HG03045 (cell line): ENCODE results near the gene LRRC4B.

ENCODE experiments used
- ATAC-seq: cut with Tn5 transposase; IDR thresholded peaks from one replicate; pipeline ENCODE4 v1.9.1; 2021; ENCODE audit warnings: mild to moderate bottlenecking, moderate library complexity; ENCODE audit not compliant: unreplicated experiment

The LRRC4B gene

DNA sequence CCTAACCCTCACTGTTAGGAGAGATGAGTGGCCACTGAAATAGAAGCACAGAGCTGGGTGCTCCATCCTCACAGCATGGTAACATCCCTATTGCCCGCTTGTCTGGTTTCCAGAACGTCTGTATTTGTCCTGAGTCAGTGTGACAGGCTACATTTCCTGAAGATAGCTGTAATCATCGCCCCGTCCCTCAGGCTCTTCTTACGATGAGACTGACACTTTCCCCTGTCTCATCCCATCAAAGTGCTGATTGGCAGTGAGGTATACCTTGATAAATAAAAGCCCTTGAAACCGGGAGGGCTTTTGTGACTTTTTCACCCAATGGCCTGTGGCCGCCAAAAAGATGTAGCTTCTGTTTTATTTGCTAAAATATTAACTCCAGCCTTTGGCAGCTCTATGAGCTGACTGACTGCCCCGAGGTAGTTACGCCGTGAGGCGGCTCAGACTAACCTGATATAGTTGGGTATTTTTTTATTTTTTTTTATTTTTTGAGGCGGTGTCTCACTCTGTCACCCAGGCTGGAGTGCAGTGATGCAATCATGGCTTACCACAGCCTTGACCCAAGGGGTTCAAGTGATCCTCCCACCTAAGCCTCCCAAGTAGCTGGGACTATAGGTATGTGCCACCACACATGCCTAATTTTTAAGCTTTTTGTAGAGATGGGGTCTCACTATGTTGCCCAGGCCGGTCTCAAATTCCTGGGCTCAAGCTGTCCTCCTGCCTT is 5.7 kb upstream of the LRRC4B start:
- no peak for ATAC-seq

DNA sequence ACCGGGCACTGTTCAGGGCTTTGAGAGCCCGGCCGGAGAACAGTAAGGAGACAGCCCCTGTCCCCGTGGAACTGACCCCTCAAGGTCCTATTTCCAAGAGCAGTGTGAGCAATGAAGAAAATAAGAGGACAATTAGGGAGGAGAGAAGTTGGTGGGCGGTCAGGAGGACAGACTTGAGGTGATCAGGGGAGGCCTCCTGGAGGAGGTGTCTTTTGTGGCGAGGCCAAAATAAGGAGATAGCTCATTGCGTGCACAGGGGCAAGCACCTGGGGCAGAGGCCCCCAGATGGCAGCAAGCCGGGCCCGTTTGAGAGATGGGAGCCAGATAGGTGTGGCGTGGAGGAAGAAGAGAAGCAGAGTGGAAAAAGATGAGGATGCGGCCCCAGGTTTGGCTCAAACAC is 2.8 kb upstream of the LRRC4B start:
- no peak for ATAC-seq

DNA sequence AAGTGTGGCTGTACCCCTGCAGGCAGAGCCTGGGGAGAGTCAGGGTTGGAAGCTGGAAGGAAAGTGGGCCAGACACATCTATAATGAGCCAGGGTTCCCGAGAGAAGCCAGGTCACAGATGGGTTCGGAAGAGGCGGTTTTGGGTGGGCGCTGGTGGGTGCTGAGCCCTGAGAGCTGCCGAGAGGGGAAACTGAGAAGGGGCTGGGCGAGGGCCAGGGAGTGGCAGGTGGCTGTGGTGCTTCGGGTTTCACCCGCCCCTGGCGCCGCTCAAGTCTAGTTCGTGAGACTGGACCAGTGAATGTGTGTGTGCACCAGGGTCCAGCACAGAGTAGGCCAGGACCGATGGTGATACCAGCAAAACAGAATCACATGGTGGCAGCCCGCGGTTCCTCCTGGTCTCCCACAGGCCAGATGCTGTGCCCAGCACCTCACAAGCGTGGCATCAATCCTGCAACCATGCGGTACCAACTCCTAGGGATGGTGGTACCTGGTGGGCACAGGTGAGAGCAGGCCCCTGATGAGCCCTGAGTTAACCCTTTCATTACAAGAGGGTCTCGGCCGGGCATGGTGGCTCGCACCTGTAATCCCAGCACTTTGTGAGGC is 1.8 kb upstream of the LRRC4B start:
- no peak for ATAC-seq

DNA sequence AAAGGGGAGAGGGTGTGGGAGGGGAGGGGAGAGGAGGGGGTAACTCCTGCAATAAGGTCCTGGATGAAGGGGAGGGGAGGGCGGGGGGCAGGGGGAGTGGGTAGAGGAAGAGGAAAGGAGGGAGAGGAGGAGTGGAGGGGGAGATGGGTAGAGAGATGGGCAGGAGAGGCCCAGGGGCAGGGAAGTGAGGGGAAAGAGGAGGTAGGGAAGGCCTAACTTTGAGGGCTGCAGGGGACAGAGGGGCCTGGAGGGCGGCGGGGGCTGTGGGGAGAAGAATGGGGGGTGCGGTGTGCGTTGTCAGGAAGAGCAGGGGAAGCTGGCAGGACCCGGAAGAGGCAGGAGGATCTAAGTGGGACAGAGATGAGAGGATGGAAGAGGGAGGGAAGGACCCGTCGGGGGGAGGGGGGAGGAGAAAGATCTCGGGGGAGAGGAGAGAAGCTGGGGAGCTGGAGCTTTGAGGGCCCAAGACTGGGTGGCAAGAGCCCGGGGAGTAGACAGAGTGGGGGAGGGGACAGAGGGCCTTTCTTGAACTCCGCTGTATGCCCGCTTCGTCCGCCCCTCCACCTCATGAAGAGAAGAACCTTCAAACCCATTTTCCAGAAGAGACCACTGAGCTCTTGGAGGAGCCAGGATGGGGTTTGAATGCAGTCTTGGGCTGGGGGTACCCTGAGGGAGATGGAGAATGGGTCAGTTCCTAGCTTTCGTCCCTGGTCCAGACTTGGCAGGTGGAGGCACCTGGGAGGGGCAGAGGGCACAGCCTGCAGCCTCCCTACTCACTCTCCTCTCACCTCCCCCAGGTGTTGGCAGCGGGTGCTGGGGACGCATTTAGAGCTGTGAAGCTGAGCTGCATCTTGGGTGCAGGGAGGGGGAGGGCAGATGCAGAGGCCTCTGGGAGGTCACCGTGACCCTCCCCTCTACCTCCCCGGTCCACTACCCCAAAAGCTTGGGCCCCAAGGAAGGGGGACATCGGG is 778 bp upstream of the LRRC4B start:
- no peak for ATAC-seq

DNA sequence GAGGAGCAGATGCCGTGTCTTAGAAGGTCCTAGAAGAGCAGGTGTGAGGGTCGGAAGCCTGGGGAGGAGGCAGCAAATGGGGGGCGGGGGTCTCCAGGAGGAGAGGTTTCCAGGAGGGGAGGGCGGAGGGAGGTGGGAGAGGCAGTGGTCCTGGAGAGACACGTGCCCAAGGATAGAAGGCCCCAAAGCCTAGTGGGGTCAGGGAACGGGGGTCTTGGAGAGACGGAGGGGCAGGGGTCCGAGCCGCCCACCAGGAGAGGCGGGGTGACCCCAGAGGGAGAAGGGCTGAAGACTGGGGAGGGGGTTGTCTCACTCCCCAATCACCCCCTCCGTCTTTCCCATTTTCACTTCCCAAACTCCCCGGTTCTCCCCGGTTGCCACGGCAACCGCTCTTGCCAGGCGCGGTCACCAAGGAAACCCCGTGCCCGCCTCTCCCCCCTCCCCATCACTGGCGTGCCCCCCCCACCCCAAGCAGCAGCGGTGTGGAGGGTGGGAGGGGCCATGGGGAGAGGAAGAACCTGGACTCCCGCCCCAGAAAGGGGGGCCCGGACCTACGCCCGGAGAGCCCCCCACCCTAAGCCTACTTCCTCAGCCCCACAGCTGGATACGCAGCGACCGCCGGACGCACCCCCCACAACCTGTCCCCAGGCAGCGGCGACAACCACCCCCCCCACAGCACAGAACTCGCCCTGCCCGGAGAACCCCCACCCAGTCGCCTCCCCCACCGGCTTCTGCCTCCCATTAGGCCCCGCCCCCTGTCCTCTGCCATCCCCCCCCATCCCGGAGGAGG is 988 bp downstream of the LRRC4B start:
- no peak for ATAC-seq

DNA sequence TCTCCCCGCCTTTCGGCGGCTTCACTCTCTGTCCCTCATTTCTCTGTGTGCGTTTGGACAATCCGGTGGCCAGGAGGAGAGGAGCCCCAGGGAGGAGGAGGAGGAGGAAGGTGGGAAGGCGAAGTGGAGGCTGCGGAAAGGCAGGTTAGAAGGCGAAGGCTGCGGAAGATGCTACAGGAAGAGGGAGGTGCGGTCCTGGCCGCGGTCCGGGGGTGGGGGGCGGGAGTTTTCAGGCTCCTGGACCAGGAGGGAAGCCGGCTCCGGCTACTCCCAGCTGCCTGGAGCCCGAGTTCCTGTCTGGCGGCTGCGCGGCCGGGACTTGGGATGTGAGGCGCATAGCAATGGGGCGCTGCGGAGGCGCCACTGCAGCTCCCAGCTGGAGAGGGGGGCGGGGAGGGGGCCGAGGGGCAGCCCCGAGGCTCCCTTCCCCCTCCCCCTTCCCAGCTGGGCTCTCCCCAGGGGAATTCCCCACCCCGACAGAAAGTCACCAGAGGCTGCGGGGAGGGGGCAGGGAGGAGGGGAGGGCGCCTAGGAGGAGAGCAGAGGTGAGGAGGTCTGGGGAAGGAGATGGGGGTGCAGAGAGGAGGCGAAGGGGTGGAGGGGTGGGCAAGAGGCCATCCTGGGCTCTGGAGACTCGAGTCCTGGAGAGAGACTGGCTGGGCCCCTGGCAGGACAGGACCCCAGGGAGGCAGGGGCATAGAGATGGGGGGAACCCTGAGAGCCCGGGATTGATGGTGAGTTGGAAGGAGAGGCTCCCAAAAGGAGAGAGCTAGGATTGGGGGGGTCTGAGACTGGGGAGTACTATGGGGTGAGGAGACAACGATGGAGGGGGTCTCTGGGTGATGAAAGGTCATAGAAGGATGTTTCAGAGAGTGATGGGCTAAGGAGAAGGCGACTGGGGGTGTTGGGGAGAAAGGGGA is 2.0 kb downstream of the LRRC4B start:
- ATAC-seq = no peak

DNA sequence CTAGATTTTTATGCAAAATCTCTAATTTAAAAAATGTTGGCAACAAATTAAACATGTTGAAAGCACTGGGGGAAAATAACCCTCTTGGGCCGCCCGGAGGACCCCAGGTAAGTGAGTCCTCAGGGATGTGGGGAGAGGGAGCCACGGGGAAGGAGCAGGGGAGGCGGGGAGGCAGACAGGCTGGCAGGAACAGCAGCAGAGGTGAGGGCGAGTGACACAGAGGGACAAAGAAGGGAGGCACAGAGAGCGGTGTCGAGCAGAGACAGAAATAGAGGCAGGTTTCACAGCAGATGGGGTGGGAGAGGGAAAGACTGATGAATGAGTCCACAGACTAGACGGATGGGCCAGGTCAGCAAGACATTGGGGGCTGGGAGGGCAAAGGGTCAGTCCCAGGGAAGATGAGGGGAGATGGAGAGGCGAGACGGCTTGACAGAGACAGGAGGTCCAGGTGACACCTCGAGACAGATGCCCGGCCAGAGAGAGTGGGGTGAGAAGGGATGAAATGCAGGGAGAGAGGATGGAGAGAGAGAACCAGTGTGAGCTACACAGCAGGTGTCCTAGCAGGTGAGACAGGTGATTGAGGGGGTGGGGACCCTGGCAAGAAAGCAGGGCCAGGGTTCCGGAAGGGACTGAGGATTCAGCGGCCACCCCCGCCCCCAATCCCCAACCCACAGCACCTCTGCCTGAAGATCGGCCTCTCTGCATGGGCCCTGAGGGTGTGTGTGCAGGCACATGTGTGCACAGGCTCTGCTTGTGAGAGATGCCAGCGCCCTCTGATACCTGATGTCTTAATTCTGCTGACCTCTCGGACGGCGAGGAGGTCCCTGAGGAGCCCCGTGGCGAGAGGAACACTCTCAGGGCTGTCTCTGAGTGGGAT is 3.8 kb downstream of the LRRC4B start:
- no peak for ATAC-seq

- no peak for ATAC-seq
Measured at GRCh38 chr19:50563597-50563996, 4.6 kb downstream of the LRRC4B start.

GRCh38 chr19:50562996-50563395 is 5.2 kb downstream of the LRRC4B start:
- ATAC-seq = no peak

GRCh38 chr19:50562329-50562728 is 5.9 kb downstream of the LRRC4B start:
- ATAC-seq = no peak

- ATAC-seq = no peak
Measured at GRCh38 chr19:50559636-50560035, 8.6 kb downstream of the LRRC4B start.

DNA sequence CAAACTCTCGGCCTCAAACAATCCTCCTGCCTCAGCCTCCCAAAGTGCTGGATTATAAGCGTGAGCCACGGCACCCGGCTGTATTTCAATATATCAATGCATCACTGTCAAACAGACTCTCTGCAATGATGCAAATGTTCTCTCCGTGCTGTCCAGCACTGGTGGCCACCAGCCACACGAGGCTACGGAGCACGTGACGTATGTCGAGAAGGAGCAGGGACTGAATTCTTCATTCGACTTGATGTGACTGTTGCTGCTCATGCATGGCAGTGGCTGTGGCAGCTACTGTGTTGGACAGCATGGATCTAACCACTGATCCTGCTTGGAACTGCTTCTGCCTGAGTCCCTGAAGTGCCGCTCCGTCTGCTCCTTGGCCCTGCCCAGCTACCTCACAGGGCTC is 9.8 kb downstream of the LRRC4B start:
- ATAC-seq = no peak

DNA sequence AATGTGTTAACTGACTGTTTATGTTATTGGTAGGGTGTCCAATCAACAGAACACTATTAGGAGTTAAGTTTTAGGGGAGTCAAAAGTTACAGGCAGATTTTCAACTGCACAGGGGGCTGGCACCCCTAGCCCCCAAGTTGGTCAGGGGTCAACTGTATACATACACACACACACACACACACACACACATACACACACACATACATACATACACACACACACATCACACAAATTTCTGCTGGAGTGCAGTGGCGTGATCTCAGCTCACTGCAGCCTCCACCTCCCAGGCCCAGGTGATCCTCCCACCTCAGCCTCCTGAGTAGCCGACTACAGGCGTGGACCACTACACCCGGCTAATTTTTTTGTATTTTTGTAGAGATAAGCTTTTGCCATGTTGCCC is 10.2 kb downstream of the LRRC4B start:
- no peak for ATAC-seq

DNA sequence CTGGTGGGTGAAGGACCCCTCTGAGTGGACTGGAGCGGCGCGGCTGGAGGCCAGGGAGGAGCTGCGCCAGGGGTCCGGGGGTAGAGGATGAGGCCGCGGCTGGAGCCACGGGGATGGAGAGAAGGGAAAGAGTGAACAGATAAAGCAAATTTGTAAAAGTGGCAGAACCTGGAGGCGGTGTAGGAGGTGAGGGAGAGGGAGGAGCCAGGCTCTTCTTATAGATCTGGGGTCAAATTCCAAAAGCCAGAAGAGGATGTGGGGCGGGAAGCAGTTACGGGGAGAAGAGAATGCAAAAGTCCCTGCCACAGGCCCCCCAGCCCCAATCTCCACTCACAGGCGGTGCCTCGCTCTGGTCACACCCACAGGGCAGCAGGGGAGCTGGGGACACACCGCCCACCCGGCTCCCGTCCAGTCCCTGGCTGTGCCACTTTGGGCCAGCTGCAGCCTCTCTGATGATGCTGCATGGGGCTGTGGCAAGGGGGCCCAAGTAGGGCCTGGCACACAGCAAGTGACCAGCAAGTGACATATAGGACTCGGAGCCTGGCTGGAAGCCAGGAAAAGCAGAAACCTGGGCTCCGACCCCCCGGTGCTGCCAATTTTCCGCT is 11.1 kb downstream of the LRRC4B start:
- no peak for ATAC-seq

DNA sequence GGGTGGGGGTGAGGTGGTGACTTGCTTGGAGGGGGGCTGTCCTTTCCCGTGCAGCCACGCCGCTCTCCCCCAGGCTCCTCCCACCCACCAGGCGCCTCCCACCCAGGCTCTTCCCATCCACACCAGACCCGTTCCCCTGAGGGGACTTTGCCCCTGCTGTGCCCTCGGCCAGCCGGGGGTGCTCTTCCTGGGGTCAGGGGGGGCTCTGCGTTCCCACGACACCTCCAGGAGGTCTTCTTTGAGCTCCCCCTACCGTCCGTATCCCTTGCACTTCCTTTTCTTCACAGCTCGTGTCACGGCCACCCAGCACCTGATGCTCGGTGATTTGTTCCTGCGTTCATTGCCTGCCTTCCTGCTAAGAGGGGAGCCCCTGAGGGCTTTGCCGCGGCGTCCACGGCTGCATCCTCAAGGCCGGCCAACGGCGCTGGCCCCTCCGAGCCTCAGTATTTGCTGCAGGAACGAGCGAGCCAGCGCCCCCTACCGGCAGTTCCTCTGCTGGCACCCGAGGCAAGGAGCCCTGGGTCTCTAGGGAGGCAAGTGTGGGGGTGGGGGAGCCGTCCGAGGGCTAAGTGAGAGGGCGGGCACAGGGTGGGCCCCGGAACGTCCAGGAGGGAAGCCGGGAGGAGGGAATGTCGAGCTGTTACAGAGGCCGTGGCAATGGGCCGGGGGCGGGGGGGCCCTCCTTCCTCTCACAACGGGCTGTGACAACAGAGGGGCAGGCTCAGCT is 11.8 kb downstream of the LRRC4B start:
- no peak for ATAC-seq

GRCh38 chr19:50555450-50556281 is 12.6 kb downstream of the LRRC4B start:
- no peak for ATAC-seq

- ATAC-seq = no peak
Measured at GRCh38 chr19:50555033-50555432, 13.2 kb downstream of the LRRC4B start.
